IPS DF 6.9 (cell line): Measurements from ENCODE around the gene PELI3.

ENCODE experiments used
- DNase-seq: peaks from one replicate; pipeline ENCODE4 v3.0.0-alpha.2; 2013; ENCODE audit warnings: low read depth, low spot score
- H3K27ac ChIP-seq: one replicate; pipeline ENCODE4 v1.5.1; 2013; ENCODE audit warnings: low read length, control low read depth
- H3K27me3 ChIP-seq: 2 replicates; pipeline ENCODE4 v1.6.1; 2013; ENCODE audit warnings: mild to moderate bottlenecking, low read length; ENCODE audit not compliant: control insufficient read depth, insufficient read depth
- H3K36me3 ChIP-seq: 2 replicates; pipeline ENCODE4 v1.6.1; 2013; ENCODE audit warnings: low read length; ENCODE audit not compliant: control insufficient read depth, insufficient read depth
- H3K4me1 ChIP-seq: 2 replicates; pipeline ENCODE4 v1.6.1; 2013; ENCODE audit warnings: low read length; ENCODE audit not compliant: control insufficient read depth, insufficient read depth
- H3K4me3 ChIP-seq: 2 replicates; pipeline ENCODE4 v1.5.1; 2013; ENCODE audit warnings: mild to moderate bottlenecking, low read length
- H3K9me3 ChIP-seq: 2 replicates; pipeline ENCODE4 v1.6.1; 2013; ENCODE audit warnings: low read length, inconsistent platforms; ENCODE audit not compliant: control insufficient read depth, insufficient read depth
- WGBS: extraction: QIAGEN DNeasy Blood & Tissue Kit; methylation state at CpG from one replicate; pipeline ENCODE4 v1.1.7; 2013; ENCODE audit warnings: mixed read lengths, missing lambda C conversion rate; ENCODE audit not compliant: insufficient read length, insufficient coverage; 5-methylcytosine and 5-hydroxymethylcytosine counted together

PELI3 gene

GRCh38 chr11:66466225-66467033, at the start of gene PELI3:
Gene PELI3, plus strand, starts transcription at chr11:66466905. Its CDS starts 1,224 bp downstream, at chr11:66468129.
- Histone ChIP-seq H3K27me3 (no peaks in the 10 kb centered on the region), H3K4me1 (peaks cover 7% of the 10 kb centered on the region; the same call in 1 of the 2 replicates), H3K36me3 (no peaks in the 10 kb centered on the region), H3K27ac (no peak within 1 kb of the TSS), H3K9me3 (no peaks in the 10 kb centered on the region), H3K4me3 (peak within 1 kb of the TSS; percentile 82; the same call in 1 of the 2 replicates)
- no CpG with 5 or more reads among the region's 63 CpGs for WGBS
- DNase-seq = peak; percentile 85

- Histone ChIP-seq H3K4me1 (peaks cover 24% of the 10 kb centered on the region), H3K9me3 (no peaks in the 10 kb centered on the region), H3K36me3 (no peaks in the 10 kb centered on the region), H3K4me3 (no peak overlapping the region), H3K27ac (no peak overlapping the region), H3K27me3 (peaks cover 20% of the 10 kb centered on the region)
- no peak for DNase-seq
- no CpG with 5 or more reads among the region's 11 CpGs for WGBS
Observed at GRCh38 chr11:66417000-66417399, 49.7 kb upstream of the PELI3 start.

- no CpG with 5 or more reads among the region's 16 CpGs for WGBS
- DNase-seq = peak; percentile 70
- Histone ChIP-seq H3K27me3 (peaks cover 20% of the 10 kb centered on the region), H3K27ac (no peak overlapping the region), H3K36me3 (no peaks in the 10 kb centered on the region), H3K4me1 (peaks cover 21% of the 10 kb centered on the region), H3K4me3 (no peak overlapping the region), H3K9me3 (no peaks in the 10 kb centered on the region)
Observed at GRCh38 chr11:66418168-66418985, 48.3 kb upstream of the PELI3 start.

GRCh38 chr11:66418986-66419308, 47.8 kb upstream of the PELI3 start:
- no CpG with 5 or more reads among the region's 3 CpGs for WGBS
- no peak overlapping the region for H3K27ac ChIP-seq
- peaks cover 15% of the 10 kb centered on the region for H3K4me1 ChIP-seq
- no peaks in the 10 kb centered on the region for H3K9me3 ChIP-seq
- H3K4me3 ChIP-seq = no peak overlapping the region
- no peaks in the 10 kb centered on the region for H3K36me3 ChIP-seq
- peaks cover 20% of the 10 kb centered on the region for H3K27me3 ChIP-seq
- no peak for DNase-seq

GRCh38 chr11:66419825-66420224, 46.9 kb upstream of the PELI3 start:
- no peak overlapping the region for H3K27ac ChIP-seq
- peak overlapping the region; percentile 14; the same call in 1 of the 2 replicates for H3K4me3 ChIP-seq
- no peaks in the 10 kb centered on the region for H3K36me3 ChIP-seq
- no CpG with 5 or more reads among the region's 30 CpGs for WGBS
- no peak for DNase-seq
- H3K9me3 ChIP-seq = no peaks in the 10 kb centered on the region
- peaks cover 14% of the 10 kb centered on the region for H3K4me1 ChIP-seq
- peaks cover 20% of the 10 kb centered on the region for H3K27me3 ChIP-seq

GRCh38 chr11:66420671-66421476, 45.8 kb upstream of the PELI3 start, which contains the start of gene NPAS4:
Gene NPAS4, plus strand, starts transcription at chr11:66421035. Its CDS starts 145 bp downstream, at chr11:66421180.
- peak within 1 kb of the TSS; percentile 31; the same call in 1 of the 2 replicates for H3K4me3 ChIP-seq
- DNase-seq = no peak
- no CpG with 5 or more reads among the region's 71 CpGs for WGBS
- no peaks in the 10 kb centered on the region for H3K9me3 ChIP-seq
- no peak within 1 kb of the TSS for H3K27ac ChIP-seq
- no peaks in the 10 kb centered on the region for H3K36me3 ChIP-seq
- peaks cover 12% of the 10 kb centered on the region for H3K4me1 ChIP-seq
- H3K27me3 ChIP-seq = peaks cover 20% of the 10 kb centered on the region

- H3K4me1 ChIP-seq = peaks cover 12% of the 10 kb centered on the region
- DNase-seq = peak; percentile 83
- H3K36me3 ChIP-seq = no peaks in the 10 kb centered on the region
- H3K27me3 ChIP-seq = peaks cover 20% of the 10 kb centered on the region
- no peak overlapping the region; the same call in 1 of the 2 replicates for H3K4me3 ChIP-seq
- no CpG with 5 or more reads among the region's 38 CpGs for WGBS
- H3K27ac ChIP-seq = no peak overlapping the region
- no peaks in the 10 kb centered on the region for H3K9me3 ChIP-seq
Observed at GRCh38 chr11:66421492-66422205, 45.1 kb upstream of the PELI3 start.

- H3K9me3 ChIP-seq = no peaks in the 10 kb centered on the region
- peaks cover 1% of the 10 kb centered on the region; the same call in 1 of the 2 replicates for H3K27me3 ChIP-seq
- no peak overlapping the region for H3K27ac ChIP-seq
- no peak overlapping the region for H3K4me3 ChIP-seq
- DNase-seq = no peak
- no CpG with 5 or more reads among the region's 23 CpGs for WGBS
- H3K4me1 ChIP-seq = no peaks in the 10 kb centered on the region
- H3K36me3 ChIP-seq = no peaks in the 10 kb centered on the region
Observed at GRCh38 chr11:66426314-66426713, 40.4 kb upstream of the PELI3 start.

- WGBS = no CpG with 5 or more reads among the region's 2 CpGs
- Histone ChIP-seq H3K9me3 (no peaks in the 10 kb centered on the region), H3K4me3 (no peak overlapping the region), H3K36me3 (no peaks in the 10 kb centered on the region), H3K27me3 (no peaks in the 10 kb centered on the region), H3K4me1 (no peaks in the 10 kb centered on the region), H3K27ac (no peak overlapping the region)
- no peak for DNase-seq
Observed at GRCh38 chr11:66428933-66429332, 37.8 kb upstream of the PELI3 start.
